ENCODE measurements around the gene CLUH.

DNA sequence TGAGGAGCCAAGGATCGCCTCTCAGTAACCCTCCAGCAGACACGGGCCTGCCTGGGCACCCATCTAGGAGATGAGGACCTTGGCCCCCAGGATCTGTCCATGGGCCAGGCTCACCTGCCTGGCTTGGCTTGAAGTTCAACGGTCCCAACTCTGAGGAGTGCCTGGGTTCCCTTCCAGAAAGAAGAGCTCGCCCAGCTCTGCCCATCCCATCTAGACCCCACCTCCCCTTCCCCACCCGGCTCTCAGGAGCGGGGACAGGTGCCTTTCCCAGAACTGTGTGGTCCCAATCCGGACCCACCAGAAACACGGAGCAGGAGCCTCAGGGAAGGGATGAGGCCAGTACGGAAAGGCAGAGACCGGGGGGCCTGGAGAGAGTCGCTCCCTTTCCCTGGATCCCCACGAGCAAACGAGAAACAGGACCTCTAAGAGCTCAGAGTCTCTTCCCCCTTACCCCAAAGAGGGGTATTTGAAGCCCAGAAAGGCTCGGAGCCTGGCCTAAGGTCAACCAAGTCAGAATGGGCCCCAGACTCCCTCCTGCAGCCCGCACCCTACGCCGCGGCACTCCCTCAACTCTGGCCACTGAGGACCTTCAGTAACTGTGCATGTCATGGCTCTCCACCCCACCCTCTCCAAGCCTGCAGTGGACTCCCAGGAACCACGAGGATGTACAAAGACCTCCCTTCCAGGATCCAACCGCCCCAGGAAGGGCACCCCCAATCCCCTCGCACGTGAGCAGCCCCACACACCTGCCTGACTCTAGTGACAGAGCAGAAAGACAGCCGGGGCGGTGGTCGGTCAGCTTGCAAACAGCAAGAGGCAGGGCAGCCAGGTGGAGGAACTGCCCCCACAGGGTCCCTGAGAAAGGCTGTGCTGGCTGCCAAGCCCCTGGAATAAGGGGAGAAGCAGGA is 5.4 kb downstream of the CLUH start:
- TF ChIP-seq HOXA7 (CRISPR knock-in tag; IDR thresholded peaks at IDR 0.05; ENCODE audit: borderline replicate concordance): no peak
- TF ChIP-seq, protein P1, sequence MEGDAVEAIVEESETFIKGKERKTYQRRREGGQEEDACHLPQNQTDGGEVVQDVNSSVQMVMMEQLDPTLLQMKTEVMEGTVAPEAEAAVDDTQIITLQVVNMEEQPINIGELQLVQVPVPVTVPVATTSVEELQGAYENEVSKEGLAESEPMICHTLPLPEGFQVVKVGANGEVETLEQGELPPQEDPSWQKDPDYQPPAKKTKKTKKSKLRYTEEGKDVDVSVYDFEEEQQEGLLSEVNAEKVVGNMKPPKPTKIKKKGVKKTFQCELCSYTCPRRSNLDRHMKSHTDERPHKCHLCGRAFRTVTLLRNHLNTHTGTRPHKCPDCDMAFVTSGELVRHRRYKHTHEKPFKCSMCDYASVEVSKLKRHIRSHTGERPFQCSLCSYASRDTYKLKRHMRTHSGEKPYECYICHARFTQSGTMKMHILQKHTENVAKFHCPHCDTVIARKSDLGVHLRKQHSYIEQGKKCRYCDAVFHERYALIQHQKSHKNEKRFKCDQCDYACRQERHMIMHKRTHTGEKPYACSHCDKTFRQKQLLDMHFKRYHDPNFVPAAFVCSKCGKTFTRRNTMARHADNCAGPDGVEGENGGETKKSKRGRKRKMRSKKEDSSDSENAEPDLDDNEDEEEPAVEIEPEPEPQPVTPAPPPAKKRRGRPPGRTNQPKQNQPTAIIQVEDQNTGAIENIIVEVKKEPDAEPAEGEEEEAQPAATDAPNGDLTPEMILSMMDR (tag by site-specific recombination; IDR thresholded peaks at IDR 0.05): no peak
- TF ChIP-seq, protein P2, sequence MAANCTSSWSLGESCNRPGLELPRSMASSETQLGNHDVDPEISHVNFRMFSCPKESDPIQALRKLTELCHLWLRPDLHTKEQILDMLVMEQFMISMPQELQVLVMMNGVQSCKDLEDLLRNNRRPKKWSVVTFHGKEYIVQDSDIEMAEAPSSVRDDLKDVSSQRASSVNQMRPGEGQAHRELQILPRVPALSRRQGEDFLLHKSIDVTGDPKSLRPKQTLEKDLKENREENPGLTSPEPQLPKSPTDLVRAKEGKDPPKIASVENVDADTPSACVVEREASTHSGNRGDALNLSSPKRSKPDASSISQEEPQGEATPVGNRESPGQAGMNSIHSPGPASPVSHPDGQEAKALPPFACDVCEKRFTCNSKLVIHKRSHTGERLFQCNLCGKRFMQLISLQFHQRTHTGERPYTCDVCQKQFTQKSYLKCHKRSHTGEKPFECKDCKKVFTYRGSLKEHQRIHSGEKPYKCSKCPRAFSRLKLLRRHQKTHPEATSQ (tag by site-specific recombination; IDR thresholded peaks at IDR 0.05): no peak
